K562 (cell line): ENCODE measurements around the gene RXFP1. TPM values are rescaled to one million over a fixed set of nuclear protein-coding genes. Genes with fewer than 3 reads are reported as not detected.

ENCODE experiments used
- DACH1 ChIP-seq: fragments of 450-650 bp; IDR thresholded peaks from 2 replicates; pipeline ENCODE4 v1.6.1; 2018; ENCODE audit not compliant: partially characterized antibody
- ETV5 ChIP-seq: sonication (generic); formaldehyde crosslinking; IDR thresholded peaks from 2 replicates; pipeline ENCODE4 v1.4.0; 2020; ENCODE audit warnings: low read depth, mild to moderate bottlenecking, missing genetic modification reagents
- FOXJ3 ChIP-seq: sonication (generic); formaldehyde crosslinking; IDR thresholded peaks from 2 replicates; pipeline ENCODE4 v1.4.0; 2020; ENCODE audit warnings: mild to moderate bottlenecking, missing genetic modification reagents
- HDAC2 ChIP-seq: fragments of 450-650 bp; IDR thresholded peaks from 2 replicates; pipeline ENCODE4 v1.6.1; 2016; ENCODE audit warnings: mild to moderate bottlenecking
- HLTF ChIP-seq: fragments of 450-650 bp; IDR thresholded peaks from 2 replicates; pipeline ENCODE4 v1.6.1; 2016
- KDM4B ChIP-seq, 2 experiments: fragments of 450-650 bp in 1 of 2; sonication (generic) in 1 of 2; IDR thresholded peaks; 2 replicates each; pipeline ENCODE4 v1.6.1; 2016 to 2017; ENCODE audit warnings: borderline replicate concordance in 2 of 2, antibody characterized with exemption in 1 of 2, low read depth in 1 of 2, mild to moderate bottlenecking in 1 of 2
- KLF13 ChIP-seq: fragments of 450-650 bp; IDR thresholded peaks from 2 replicates; pipeline ENCODE4 v1.6.1; 2016; ENCODE audit warnings: missing genetic modification characterization, low read depth, mild to moderate bottlenecking, missing compliant biosample characterization, moderate library complexity, borderline replicate concordance
- LCOR ChIP-seq: sonication (generic); formaldehyde crosslinking; IDR thresholded peaks from 2 replicates; pipeline ENCODE4 v1.8.0; 2022; ENCODE audit warnings: mild to moderate bottlenecking, missing genetic modification reagents
- MCM5 ChIP-seq: fragments of 450-650 bp; IDR thresholded peaks from 2 replicates; pipeline ENCODE4 v1.6.1; 2016; ENCODE audit warnings: low read depth
- MTA1 ChIP-seq: fragments of 450-650 bp; IDR thresholded peaks from 2 replicates; pipeline ENCODE4 v1.6.1; 2017; ENCODE audit warnings: borderline replicate concordance
- MYC ChIP-seq, 2 experiments: fragments of 250-450 bp in 1 of 2; sonication (Bioruptor Pico) in 1 of 2; IDR thresholded peaks; 2 replicates each; pipeline versions ENCODE4 v1.5.1 to v1.6.1; 2012 to 2021; ENCODE audit warnings: low read depth in 2 of 2, borderline replicate concordance in 1 of 2, improper control_type of control experiment in 1 of 2, low read length in 1 of 2, mild to moderate bottlenecking in 1 of 2, moderate library complexity in 1 of 2
- NKRF ChIP-seq: fragments of 450-650 bp; IDR thresholded peaks from 2 replicates; pipeline ENCODE4 v1.6.1; 2016; ENCODE audit warnings: borderline replicate concordance
- PHF21A ChIP-seq: fragments of 450-650 bp; IDR thresholded peaks from 2 replicates; pipeline ENCODE4 v1.6.1; 2017; ENCODE audit warnings: low read depth, borderline replicate concordance
- PRMT5 ChIP-seq: sonication (generic); formaldehyde crosslinking; IDR thresholded peaks from 2 replicates; pipeline ENCODE4 v1.5.0; 2020; ENCODE audit warnings: missing genetic modification reagents
- RREB1 ChIP-seq: fragments of 250-450 bp; sonication (Bioruptor Pico); IDR thresholded peaks from 2 replicates; pipeline ENCODE4 v1.4.0; 2020
- SMC3 ChIP-seq: conservative IDR thresholded peaks from 2 replicates; pipeline ENCODE4 v1.6.1; 2011; ENCODE audit warnings: low read depth, low read length, improper control_type of control experiment; ENCODE audit not compliant: insufficient read depth
- ZNF395 ChIP-seq: fragments of 200-800 bp; sonication (Bioruptor generic); IDR thresholded peaks from 2 replicates; pipeline ENCODE4 v1.6.1; 2017; ENCODE audit warnings: missing genetic modification characterization, missing compliant biosample characterization
- ZNF707 ChIP-seq: fragments of 250-450 bp; sonication (Bioruptor Pico); conservative IDR thresholded peaks from 2 replicates; pipeline ENCODE4 v1.8.0; 2022; ENCODE audit warnings: inconsistent platforms, mild to moderate bottlenecking, moderate library complexity
- polyA plus RNA-seq, 8 experiments: library from polyadenylated mRNA; depleted of rRNA in 4 of 8; stranded (reverse) in 5 of 8; unstranded in 3 of 8; fragments of >200 nt; fragmentation: Nextera tagmentation in 2 of 8; fragmentation: Illumina TruSeq in 1 of 8; extraction: Ambion mirVana in 2 of 8; extraction: Trizol in 1 of 8; gene quantifications; 2 replicates each; pipeline versions ENCODE4 v1.2.1 to v1.2.3, GENCODE V29; 2011 to 2014; ENCODE audit warnings: inconsistent platforms in 1 of 8, missing spikeins in 1 of 8
- total RNA-seq, 7 experiments: library from RNA; depleted of rRNA in 6 of 7; stranded (reverse); fragments of >200 nt in 6 of 7; fragmentation: Illumina TruSeq in 2 of 7; extraction: Trizol in 2 of 7; gene quantifications; 2 replicates each; pipeline versions ENCODE4 v1.2.1 to v1.2.3, GENCODE V29; 2011 to 2021; ENCODE audit warnings: low replicate concordance in 1 of 7

Gene RXFP1
- total and polyA plus RNA-seq, 9 of the 15 experiments (the other 6 are each of a cell fraction or from before 2014, with no cell fraction given), result 0.03 to 0.06 (median 0.04) TPM; not detected in 6

- TF ChIP-seq PHF21A (no peak), PRMT5 (CRISPR knock-in tag) (no peak), RREB1 (CRISPR knock-in tag) (no peak), KDM4B (IDR thresholded peaks at IDR 0.05; ENCODE audit: borderline replicate concordance in 2 of 2, low read depth in 1 of 2) (no peak), KLF13 (tag) (no peak), MYC (IDR thresholded peaks at IDR 0.05; ENCODE audit: low read depth, low read length) (peak; percentile 16; the same call in 1 of the 2 replicates), MYC (CRISPR knock-in tag; IDR thresholded peaks at IDR 0.05; ENCODE audit: borderline replicate concordance, low read depth) (no peak), MCM5 (no peak), ETV5 (no peak), ZNF395 (CRISPR knock-in tag) (no peak), ZNF707 (CRISPR knock-in tag) (no peak), FOXJ3 (CRISPR knock-in tag) (no peak), MTA1 (no peak), DACH1 (peak; percentile 53), HDAC2 (peak; percentile 78), SMC3 (0 out of 2 replicates have a peak, but pooled peaks have one; percentile 4), HLTF (no peak), LCOR (no peak), NKRF (no peak; the same call in 1 of the 2 replicates)
These were observed 149.4 kb downstream of the RXFP1 start (continued) for GRCh38 chr4:158670975-158671664.
